ENCODE results near the gene MAP2K2.

MAP2K2 gene

DNA sequence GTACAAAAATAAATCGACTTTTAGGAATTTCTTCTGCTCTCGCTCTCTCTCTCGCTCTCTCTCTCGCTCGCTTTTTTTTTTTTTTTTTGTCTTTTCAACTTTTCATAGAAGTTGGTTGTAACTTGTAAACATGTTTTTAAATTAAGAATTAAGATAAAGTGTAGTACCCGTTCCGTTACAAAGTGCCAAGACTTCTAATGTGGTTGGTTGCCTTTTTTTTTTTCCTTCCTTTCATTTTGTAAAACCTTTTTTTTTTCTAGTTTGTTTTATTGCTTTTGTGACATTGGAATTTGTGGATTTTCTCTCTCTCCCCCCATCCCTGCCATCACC is 77.6 kb downstream of the MAP2K2 start:
- TF ChIP-seq CSDC2 (CRISPR knock-in tag; IDR thresholded peaks at IDR 0.05) (no peak), RARB (CRISPR knock-in tag; IDR thresholded peaks at IDR 0.05) (no peak), ISL1 (CRISPR knock-in tag; IDR thresholded peaks at IDR 0.05) (no peak), ZFP3 (CRISPR knock-in tag; IDR thresholded peaks at IDR 0.05) (no peak), ZC3H10 (CRISPR knock-in tag; IDR thresholded peaks at IDR 0.05) (no peak), ZNF70 (CRISPR knock-in tag; IDR thresholded peaks at IDR 0.05) (no peak), ZFP30 (CRISPR knock-in tag; IDR thresholded peaks at IDR 0.05) (no peak), PPARA (CRISPR knock-in tag; IDR thresholded peaks at IDR 0.05; ENCODE audit: borderline replicate concordance) (no peak), TOX (CRISPR knock-in tag; IDR thresholded peaks at IDR 0.05; ENCODE audit: borderline replicate concordance) (no peak), ARNTL (CRISPR knock-in tag; IDR thresholded peaks at IDR 0.05; ENCODE audit: borderline replicate concordance, low read depth) (no peak), ZNF8 (CRISPR knock-in tag; IDR thresholded peaks at IDR 0.05) (no peak)
- no peak for ATAC-seq

- TF ChIP-seq ZFP3 (CRISPR knock-in tag; IDR thresholded peaks at IDR 0.05) (no peak), SNAI2 (CRISPR knock-in tag; IDR thresholded peaks at IDR 0.05) (no peak), RARB (CRISPR knock-in tag; IDR thresholded peaks at IDR 0.05) (no peak), OSR1 (CRISPR knock-in tag; IDR thresholded peaks at IDR 0.05) (no peak), TCF4 (CRISPR knock-in tag; IDR thresholded peaks at IDR 0.05; ENCODE audit: borderline replicate concordance) (no peak), POU6F1 (CRISPR knock-in tag; IDR thresholded peaks at IDR 0.05; ENCODE audit: borderline replicate concordance, low read depth) (no peak), ZC3H10 (CRISPR knock-in tag; IDR thresholded peaks at IDR 0.05) (no peak), PPARA (CRISPR knock-in tag; IDR thresholded peaks at IDR 0.05; ENCODE audit: borderline replicate concordance) (no peak), ZNF565 (CRISPR knock-in tag; conservative IDR thresholded peaks at IDR 0.05; ENCODE audit: low read depth) (no peak), ZNF70 (CRISPR knock-in tag; IDR thresholded peaks at IDR 0.05) (no peak), PATZ1 (CRISPR knock-in tag; IDR thresholded peaks at IDR 0.05; ENCODE audit: borderline replicate concordance) (no peak), GLIS3 (CRISPR knock-in tag; IDR thresholded peaks at IDR 0.05) (no peak), TOX (CRISPR knock-in tag; IDR thresholded peaks at IDR 0.05; ENCODE audit: borderline replicate concordance) (no peak), CREB5 (CRISPR knock-in tag; IDR thresholded peaks at IDR 0.05; ENCODE audit: low read depth) (no peak), ARNTL (CRISPR knock-in tag; IDR thresholded peaks at IDR 0.05; ENCODE audit: borderline replicate concordance, low read depth) (no peak), ESRRG (CRISPR knock-in tag; IDR thresholded peaks at IDR 0.05) (no peak), ZNF8 (CRISPR knock-in tag; IDR thresholded peaks at IDR 0.05) (no peak)
- TF ChIP-seq, protein P1, sequence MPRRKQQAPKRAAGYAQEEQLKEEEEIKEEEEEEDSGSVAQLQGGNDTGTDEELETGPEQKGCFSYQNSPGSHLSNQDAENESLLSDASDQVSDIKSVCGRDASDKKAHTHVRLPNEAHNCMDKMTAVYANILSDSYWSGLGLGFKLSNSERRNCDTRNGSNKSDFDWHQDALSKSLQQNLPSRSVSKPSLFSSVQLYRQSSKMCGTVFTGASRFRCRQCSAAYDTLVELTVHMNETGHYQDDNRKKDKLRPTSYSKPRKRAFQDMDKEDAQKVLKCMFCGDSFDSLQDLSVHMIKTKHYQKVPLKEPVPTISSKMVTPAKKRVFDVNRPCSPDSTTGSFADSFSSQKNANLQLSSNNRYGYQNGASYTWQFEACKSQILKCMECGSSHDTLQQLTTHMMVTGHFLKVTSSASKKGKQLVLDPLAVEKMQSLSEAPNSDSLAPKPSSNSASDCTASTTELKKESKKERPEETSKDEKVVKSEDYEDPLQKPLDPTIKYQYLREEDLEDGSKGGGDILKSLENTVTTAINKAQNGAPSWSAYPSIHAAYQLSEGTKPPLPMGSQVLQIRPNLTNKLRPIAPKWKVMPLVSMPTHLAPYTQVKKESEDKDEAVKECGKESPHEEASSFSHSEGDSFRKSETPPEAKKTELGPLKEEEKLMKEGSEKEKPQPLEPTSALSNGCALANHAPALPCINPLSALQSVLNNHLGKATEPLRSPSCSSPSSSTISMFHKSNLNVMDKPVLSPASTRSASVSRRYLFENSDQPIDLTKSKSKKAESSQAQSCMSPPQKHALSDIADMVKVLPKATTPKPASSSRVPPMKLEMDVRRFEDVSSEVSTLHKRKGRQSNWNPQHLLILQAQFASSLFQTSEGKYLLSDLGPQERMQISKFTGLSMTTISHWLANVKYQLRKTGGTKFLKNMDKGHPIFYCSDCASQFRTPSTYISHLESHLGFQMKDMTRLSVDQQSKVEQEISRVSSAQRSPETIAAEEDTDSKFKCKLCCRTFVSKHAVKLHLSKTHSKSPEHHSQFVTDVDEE (CRISPR knock-in tag; IDR thresholded peaks at IDR 0.05) = no peak
- TF ChIP-seq, protein P2, sequence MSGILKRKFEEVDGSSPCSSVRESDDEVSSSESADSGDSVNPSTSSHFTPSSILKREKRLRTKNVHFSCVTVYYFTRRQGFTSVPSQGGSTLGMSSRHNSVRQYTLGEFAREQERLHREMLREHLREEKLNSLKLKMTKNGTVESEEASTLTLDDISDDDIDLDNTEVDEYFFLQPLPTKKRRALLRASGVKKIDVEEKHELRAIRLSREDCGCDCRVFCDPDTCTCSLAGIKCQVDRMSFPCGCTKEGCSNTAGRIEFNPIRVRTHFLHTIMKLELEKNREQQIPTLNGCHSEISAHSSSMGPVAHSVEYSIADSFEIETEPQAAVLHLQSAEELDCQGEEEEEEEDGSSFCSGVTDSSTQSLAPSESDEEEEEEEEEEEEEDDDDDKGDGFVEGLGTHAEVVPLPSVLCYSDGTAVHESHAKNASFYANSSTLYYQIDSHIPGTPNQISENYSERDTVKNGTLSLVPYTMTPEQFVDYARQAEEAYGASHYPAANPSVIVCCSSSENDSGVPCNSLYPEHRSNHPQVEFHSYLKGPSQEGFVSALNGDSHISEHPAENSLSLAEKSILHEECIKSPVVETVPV (CRISPR knock-in tag; IDR thresholded peaks at IDR 0.05) = no peak
- no peak for ATAC-seq
These were observed 78.1 kb downstream of the MAP2K2 start for GRCh38 chr19:4045597-4046361.
